ENCODE data around the gene CCDC71L. TPM values are rescaled to one million over a fixed set of nuclear protein-coding genes. Genes with fewer than 3 reads are reported as not detected.

Gene CCDC71L
- polyA plus RNA-seq, 3 donors = 2.9 to 5.1 (median 3.5) TPM

- no peaks in the 10 kb centered on the region for H3K36me3 Mint-ChIP-seq
- no peak overlapping the region for H3K27ac ChIP-seq (ENCODE audit: low read depth in 1 of 2, low read length in 2 of 2)
- H3K4me1 ChIP-seq (ENCODE audit: control insufficient read depth in 1 of 2, insufficient read depth in 2 of 2, low read length in 2 of 2) = no peaks in the 10 kb centered on the region
- H3K27ac Mint-ChIP-seq = no peak overlapping the region
- no peaks in the 10 kb centered on the region for H3K4me1 Mint-ChIP-seq
- no peak overlapping the region for H3K4me3 Mint-ChIP-seq
- no peaks in the 10 kb centered on the region for H4K20me1 ChIP-seq (ENCODE audit: insufficient read depth, low read length)
- no peak for TF ChIP-seq CTCF (IDR thresholded peaks at IDR 0.05)
- peaks cover 1 to 4% (median 2%) of the 10 kb centered on the region in 3 donors for H3K27me3 Mint-ChIP-seq (ENCODE audit: low read depth in 3 of 3)
- intact Hi-C loops (cut with micrococcal nuclease) = no loop called here
- H3K9ac ChIP-seq (ENCODE audit: insufficient read depth, low read length, poor library complexity, severe bottlenecking) = no peak overlapping the region
- H3K4me3 ChIP-seq (replicated peaks in 1 of 3; ENCODE audit: low read depth in 2 of 3, low read length in 3 of 3) = no peak overlapping the region
- no peaks in the 10 kb centered on the region for H3K27me3 ChIP-seq (ENCODE audit: control insufficient read depth in 2 of 2, insufficient read depth in 2 of 2, low read length in 2 of 2)
- H3K9me3 Mint-ChIP-seq = peaks cover 2 to 10% (median 3%) of the 10 kb centered on the region in 7 donors
- no CpG with 5 or more reads among the region's 2 CpGs for WGBS (ENCODE audit: insufficient coverage)
- H3K4me2 ChIP-seq (replicated peaks; ENCODE audit: extremely low read depth, low read length, poor library complexity, severe bottlenecking) = no peak overlapping the region
- peaks cover 0 to 3% of the 10 kb centered on the region in 2 donors for H3K9me3 ChIP-seq (replicated peaks in 1 of 2; ENCODE audit: control insufficient read depth in 1 of 2, insufficient read depth in 1 of 2, low read length in 2 of 2)
- H3K36me3 ChIP-seq (replicated peaks in 1 of 2; ENCODE audit: control insufficient read depth in 1 of 2, insufficient read depth in 2 of 2, low read length in 2 of 2) = no peaks in the 10 kb centered on the region
- no peaks in the 10 kb centered on the region for H3K79me2 ChIP-seq (ENCODE audit: insufficient read depth, low read length)
- no peak overlapping the region for H2AFZ ChIP-seq (ENCODE audit: insufficient read depth, low read depth, low read length, poor library complexity, severe bottlenecking)
- DNase-seq = no peak
These were observed 37.7 kb downstream of the CCDC71L start for GRCh38 chr7:106623315-106623660.

DNA sequence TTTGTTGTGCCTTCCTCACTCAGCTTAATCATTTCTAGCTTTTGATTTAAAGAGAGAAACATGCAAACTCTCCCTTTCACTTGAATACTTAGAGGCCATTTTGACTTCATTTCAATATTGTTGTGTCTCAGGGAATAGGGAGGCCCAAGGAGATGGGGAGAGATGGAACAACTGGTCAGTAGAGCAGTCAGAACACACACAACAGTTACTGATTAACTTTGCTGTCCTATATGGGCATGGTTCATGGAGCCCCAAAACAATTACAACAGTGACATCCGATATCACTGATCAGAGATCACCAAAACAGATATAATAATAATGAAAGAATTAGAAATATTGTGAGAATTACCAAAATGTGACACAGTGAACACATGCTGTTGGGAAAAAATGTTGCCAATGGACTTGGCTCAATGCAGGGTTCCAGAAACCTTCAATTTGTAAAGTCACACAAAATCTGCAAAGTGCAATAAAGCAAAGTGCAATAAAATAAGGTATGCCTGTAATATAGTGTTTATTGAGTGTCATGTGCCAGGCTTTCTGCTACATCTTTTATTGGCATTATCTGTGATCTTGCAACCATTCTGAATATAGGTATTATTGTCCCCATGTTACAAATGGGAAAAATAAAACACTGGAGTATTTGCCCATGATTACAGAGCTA, 38.2 kb downstream of the CCDC71L start:
- Histone ChIP-seq H3K4me1 (ENCODE audit: control insufficient read depth in 1 of 2, insufficient read depth in 2 of 2, low read length in 2 of 2) (no peaks in the 10 kb centered on the region), H3K27me3 (ENCODE audit: control insufficient read depth in 2 of 2, insufficient read depth in 2 of 2, low read length in 2 of 2) (no peaks in the 10 kb centered on the region), H4K20me1 (ENCODE audit: insufficient read depth, low read length) (no peaks in the 10 kb centered on the region), H3K9ac (ENCODE audit: insufficient read depth, low read length, poor library complexity, severe bottlenecking) (no peak overlapping the region), H3K27ac (ENCODE audit: low read depth in 1 of 2, low read length in 2 of 2) (no peak overlapping the region), H3K9me3 (replicated peaks in 1 of 2; ENCODE audit: control insufficient read depth in 1 of 2, insufficient read depth in 1 of 2, low read length in 2 of 2) (peaks cover 0 to 3% of the 10 kb centered on the region in 2 donors), H3K79me2 (ENCODE audit: insufficient read depth, low read length) (no peaks in the 10 kb centered on the region), H2AFZ (ENCODE audit: insufficient read depth, low read depth, low read length, poor library complexity, severe bottlenecking) (no peak overlapping the region), H3K4me2 (replicated peaks; ENCODE audit: extremely low read depth, low read length, poor library complexity, severe bottlenecking) (no peak overlapping the region), H3K36me3 (replicated peaks in 1 of 2; ENCODE audit: control insufficient read depth in 1 of 2, insufficient read depth in 2 of 2, low read length in 2 of 2) (no peaks in the 10 kb centered on the region), H3K4me3 (replicated peaks in 1 of 3; ENCODE audit: low read depth in 2 of 3, low read length in 3 of 3) (no peak overlapping the region)
- intact Hi-C loops (cut with micrococcal nuclease) = no loop called here
- Mint-ChIP-seq H3K4me3 (no peak overlapping the region), H3K36me3 (no peaks in the 10 kb centered on the region), H3K27me3 (ENCODE audit: low read depth in 3 of 3) (peaks cover 0 to 4% (median 1%) of the 10 kb centered on the region in 3 donors), H3K9me3 (peaks cover 2 to 8% (median 3%) of the 10 kb centered on the region in 7 donors), H3K4me1 (no peaks in the 10 kb centered on the region), H3K27ac (no peak overlapping the region)
- no CpG with 5 or more reads among the region's 1 CpG for WGBS (ENCODE audit: insufficient coverage)
- no peak for DNase-seq
- no peak for TF ChIP-seq CTCF (IDR thresholded peaks at IDR 0.05)
